ENCODE results near the gene PEF1.

The PEF1 gene

DNA sequence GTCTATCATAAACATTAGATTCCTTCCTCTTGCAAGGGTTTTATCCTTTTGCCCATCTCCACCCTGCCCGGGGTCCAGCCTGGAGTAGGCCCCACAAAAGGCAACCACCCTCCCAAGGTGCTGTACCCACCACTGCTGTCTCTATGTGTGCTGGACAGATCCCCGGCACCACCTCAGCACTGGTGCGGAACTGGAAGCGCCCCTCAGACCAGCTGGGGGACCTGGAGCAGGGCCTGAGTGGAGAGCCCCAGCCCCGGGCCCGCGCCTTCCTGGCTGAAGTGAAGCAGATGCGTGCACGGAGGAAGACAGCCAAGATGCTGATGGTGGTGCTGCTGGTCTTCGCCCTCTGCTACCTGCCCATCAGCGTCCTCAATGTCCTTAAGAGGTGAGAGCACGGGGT lies 21.3 kb downstream of the PEF1 start:
- TF ChIP-seq EP300 (IDR thresholded peaks at IDR 0.05; ENCODE audit: borderline replicate concordance): no peak
- TF ChIP-seq, protein P1, sequence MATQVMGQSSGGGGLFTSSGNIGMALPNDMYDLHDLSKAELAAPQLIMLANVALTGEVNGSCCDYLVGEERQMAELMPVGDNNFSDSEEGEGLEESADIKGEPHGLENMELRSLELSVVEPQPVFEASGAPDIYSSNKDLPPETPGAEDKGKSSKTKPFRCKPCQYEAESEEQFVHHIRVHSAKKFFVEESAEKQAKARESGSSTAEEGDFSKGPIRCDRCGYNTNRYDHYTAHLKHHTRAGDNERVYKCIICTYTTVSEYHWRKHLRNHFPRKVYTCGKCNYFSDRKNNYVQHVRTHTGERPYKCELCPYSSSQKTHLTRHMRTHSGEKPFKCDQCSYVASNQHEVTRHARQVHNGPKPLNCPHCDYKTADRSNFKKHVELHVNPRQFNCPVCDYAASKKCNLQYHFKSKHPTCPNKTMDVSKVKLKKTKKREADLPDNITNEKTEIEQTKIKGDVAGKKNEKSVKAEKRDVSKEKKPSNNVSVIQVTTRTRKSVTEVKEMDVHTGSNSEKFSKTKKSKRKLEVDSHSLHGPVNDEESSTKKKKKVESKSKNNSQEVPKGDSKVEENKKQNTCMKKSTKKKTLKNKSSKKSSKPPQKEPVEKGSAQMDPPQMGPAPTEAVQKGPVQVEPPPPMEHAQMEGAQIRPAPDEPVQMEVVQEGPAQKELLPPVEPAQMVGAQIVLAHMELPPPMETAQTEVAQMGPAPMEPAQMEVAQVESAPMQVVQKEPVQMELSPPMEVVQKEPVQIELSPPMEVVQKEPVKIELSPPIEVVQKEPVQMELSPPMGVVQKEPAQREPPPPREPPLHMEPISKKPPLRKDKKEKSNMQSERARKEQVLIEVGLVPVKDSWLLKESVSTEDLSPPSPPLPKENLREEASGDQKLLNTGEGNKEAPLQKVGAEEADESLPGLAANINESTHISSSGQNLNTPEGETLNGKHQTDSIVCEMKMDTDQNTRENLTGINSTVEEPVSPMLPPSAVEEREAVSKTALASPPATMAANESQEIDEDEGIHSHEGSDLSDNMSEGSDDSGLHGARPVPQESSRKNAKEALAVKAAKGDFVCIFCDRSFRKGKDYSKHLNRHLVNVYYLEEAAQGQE (IDR thresholded peaks at IDR 0.05; ENCODE audit: low read depth): peak; percentile 54; the same call in 1 of the 2 replicates

DNA sequence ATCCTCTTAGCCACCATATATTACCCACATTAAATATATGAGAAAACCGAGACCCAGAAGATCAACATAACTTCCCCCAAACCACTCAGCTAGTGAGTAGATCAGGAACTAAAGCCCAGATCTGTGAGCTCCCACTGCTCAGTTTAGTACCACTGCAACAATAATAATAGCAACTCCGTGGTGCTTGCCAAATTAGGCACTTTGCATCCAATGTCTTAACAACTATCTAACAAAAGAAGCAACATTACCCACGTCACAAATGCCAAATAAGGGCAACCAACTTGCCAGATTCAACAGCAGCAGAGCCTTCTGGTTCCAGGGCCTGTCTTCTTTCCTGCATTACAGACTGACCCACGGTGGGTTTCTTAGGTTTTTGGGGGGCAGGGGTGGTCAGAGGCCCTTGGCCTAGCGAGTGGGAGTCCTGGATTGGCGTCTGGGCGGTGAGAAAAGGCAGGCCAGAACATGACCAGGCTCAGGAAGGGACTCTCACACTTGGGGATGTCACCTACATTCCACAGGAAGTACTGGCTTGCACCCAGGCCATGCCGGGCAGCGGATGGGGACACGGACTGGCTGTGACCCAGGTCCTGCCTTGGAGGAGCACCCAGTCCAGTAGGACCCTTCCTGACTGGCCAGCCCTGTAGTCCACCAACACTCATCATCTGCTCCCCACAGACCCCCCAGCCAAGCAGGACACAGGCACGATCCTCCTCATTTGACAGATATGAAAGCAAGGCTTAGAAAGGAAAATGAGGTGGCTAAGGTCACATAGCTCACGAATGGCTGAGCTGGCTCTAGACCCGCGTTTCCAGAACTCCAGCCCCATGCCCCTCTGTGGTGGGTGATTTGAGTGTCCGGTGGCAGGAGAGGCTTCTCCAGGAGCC lies 22.6 kb downstream of the PEF1 start:
- TF ChIP-seq YY1 (IDR thresholded peaks at IDR 0.05; ENCODE audit: low read depth) (no peak), TCF12 (IDR thresholded peaks at IDR 0.05; ENCODE audit: low read depth) (no peak), FOXM1 (IDR thresholded peaks at IDR 0.05; ENCODE audit: borderline replicate concordance, low read depth) (no peak), CEBPB (IDR thresholded peaks at IDR 0.05) (no peak), ZBTB7A (IDR thresholded peaks at IDR 0.05; ENCODE audit: low read depth) (no peak), EGR1 (IDR thresholded peaks at IDR 0.05) (no peak), NFIC (IDR thresholded peaks at IDR 0.05) (no peak), EP300 (IDR thresholded peaks at IDR 0.05; ENCODE audit: borderline replicate concordance) (no peak), TEAD4 (IDR thresholded peaks at IDR 0.05) (no peak), CREB1 (IDR thresholded peaks at IDR 0.05; ENCODE audit: low read depth) (no peak), RAD21 (IDR thresholded peaks at IDR 0.05; ENCODE audit: low read depth) (no peak), TAF1 (IDR thresholded peaks at IDR 0.05; ENCODE audit: low read depth) (no peak)
- TF ChIP-seq, protein P1 (IDR thresholded peaks at IDR 0.05; ENCODE audit: low read depth): no peak
- TF ChIP-seq, protein P2, sequence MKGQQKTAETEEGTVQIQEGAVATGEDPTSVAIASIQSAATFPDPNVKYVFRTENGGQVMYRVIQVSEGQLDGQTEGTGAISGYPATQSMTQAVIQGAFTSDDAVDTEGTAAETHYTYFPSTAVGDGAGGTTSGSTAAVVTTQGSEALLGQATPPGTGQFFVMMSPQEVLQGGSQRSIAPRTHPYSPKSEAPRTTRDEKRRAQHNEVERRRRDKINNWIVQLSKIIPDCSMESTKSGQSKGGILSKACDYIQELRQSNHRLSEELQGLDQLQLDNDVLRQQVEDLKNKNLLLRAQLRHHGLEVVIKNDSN (IDR thresholded peaks at IDR 0.05): no peak
- TF ChIP-seq, protein P3, sequence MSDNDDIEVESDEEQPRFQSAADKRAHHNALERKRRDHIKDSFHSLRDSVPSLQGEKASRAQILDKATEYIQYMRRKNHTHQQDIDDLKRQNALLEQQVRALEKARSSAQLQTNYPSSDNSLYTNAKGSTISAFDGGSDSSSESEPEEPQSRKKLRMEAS (IDR thresholded peaks at IDR 0.05): no peak

DNA sequence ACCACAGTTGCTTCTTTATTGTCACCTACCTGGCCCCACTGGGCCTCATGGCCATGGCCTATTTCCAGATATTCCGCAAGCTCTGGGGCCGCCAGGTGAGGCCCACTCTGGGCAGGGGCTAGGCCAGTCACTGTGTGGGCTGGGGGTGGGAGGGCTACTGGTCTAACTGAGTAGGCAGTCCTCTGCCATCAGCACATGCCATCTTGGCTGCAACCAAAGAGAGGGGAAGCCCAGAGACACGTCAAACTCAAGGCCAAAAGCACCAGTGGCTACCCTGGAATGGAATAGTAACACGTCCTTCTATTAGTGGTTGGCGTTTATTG lies 23.2 kb downstream of the PEF1 start:
- TF ChIP-seq, protein P2 (IDR thresholded peaks at IDR 0.05): no peak
- TF ChIP-seq NFIC (IDR thresholded peaks at IDR 0.05) (no peak), YY1 (IDR thresholded peaks at IDR 0.05; ENCODE audit: low read depth) (no peak), CREB1 (IDR thresholded peaks at IDR 0.05; ENCODE audit: low read depth) (no peak), FOXM1 (IDR thresholded peaks at IDR 0.05; ENCODE audit: borderline replicate concordance, low read depth) (no peak)
- TF ChIP-seq, protein P1 (IDR thresholded peaks at IDR 0.05; ENCODE audit: low read depth): no peak

DNA sequence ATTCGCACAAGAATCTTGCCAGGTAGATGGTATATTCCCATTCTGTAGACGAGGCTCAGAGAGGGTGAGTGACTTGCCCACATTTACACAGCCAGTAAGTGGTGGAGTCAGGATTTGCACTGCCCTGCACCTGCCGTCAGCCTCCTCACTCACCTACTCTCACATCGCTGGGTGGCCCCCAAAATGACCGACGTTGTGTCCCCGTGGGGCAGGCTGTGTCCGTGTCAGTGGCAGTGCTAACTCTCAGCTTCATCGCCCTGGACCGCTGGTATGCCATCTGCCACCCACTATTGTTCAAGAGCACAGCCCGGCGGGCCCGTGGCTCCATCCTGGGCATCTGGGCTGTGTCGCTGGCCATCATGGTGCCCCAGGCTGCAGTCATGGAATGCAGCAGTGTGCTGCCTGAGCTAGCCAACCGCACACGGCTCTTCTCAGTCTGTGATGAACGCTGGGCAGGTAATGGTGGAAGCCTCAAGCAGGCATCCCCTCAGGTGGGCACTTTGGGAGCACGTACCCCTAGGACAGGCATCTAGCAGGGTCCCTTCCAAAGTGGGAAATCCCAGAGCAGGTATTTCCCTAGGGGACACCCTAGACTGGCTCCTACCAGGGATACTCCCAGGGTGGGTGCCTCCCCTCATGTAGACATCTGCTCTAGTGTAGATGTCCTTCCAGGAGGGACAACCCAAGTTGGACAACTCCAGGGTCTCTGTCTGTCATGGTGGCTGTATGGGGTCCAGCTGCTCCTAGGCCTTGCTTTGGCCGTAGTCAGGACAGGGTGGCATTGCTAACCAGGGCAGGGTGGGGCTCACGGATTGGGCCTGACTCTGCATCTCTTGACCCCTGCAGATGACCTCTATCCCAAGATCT lies 23.8 kb downstream of the PEF1 start:
- TF ChIP-seq, protein P2 (IDR thresholded peaks at IDR 0.05): no peak
- no peak for TF ChIP-seq ZBTB7A (IDR thresholded peaks at IDR 0.05; ENCODE audit: low read depth)
- TF ChIP-seq, protein P3 (IDR thresholded peaks at IDR 0.05): no peak
- TF ChIP-seq CEBPB (IDR thresholded peaks at IDR 0.05): no peak
- TF ChIP-seq, protein P1 (IDR thresholded peaks at IDR 0.05; ENCODE audit: low read depth): no peak
- TF ChIP-seq FOXM1 (IDR thresholded peaks at IDR 0.05; ENCODE audit: borderline replicate concordance, low read depth): no peak
- no peak for TF ChIP-seq EGR1 (IDR thresholded peaks at IDR 0.05)
- no peak for TF ChIP-seq RAD21 (IDR thresholded peaks at IDR 0.05; ENCODE audit: low read depth)
- no peak for TF ChIP-seq EP300 (IDR thresholded peaks at IDR 0.05; ENCODE audit: borderline replicate concordance)
- no peak for TF ChIP-seq YY1 (IDR thresholded peaks at IDR 0.05; ENCODE audit: low read depth)
- no peak for TF ChIP-seq NFIC (IDR thresholded peaks at IDR 0.05)
- TF ChIP-seq TAF1 (IDR thresholded peaks at IDR 0.05; ENCODE audit: low read depth): no peak
- no peak for TF ChIP-seq TCF12 (IDR thresholded peaks at IDR 0.05; ENCODE audit: low read depth)
- TF ChIP-seq TEAD4 (IDR thresholded peaks at IDR 0.05): no peak
- no peak for TF ChIP-seq CREB1 (IDR thresholded peaks at IDR 0.05; ENCODE audit: low read depth)
